ENCODE results near the gene SHISA6. TPM values are rescaled to one million over a fixed set of nuclear protein-coding genes. Genes with fewer than 3 reads are reported as not detected.

The SHISA6 gene
- total RNA-seq, 4 donors from 2014 or later: 0.14 to 4.2 (median 0.32) TPM; not detected in 1

- Histone ChIP-seq H3K4me3 (no peak overlapping the region), H3K4me1 (no peaks in the 10 kb centered on the region), H3K36me3 (no peaks in the 10 kb centered on the region), H3K9me3 (no peaks in the 10 kb centered on the region), H3K27me3 (no peaks in the 10 kb centered on the region), H3K27ac (no peak overlapping the region)
- no peak for TF ChIP-seq CTCF (IDR thresholded peaks at IDR 0.05)
- in situ Hi-C loops (cut with MboI; ENCODE audit: low pct_ligation_motif_present in 1 of 4, low pct_unique_long_range_greater_than_20kb in 1 of 4, low sequenced_read_pairs in 3 of 4): no loop called here
- WGBS, 2 donors (ENCODE audit: low coverage in 1 of 2): 80% methylated on average over 1 of the region's 1 CpG; no CpG with 5 or more reads in 1 of the 2 donors
- intact Hi-C loops (cut with DNase I; ENCODE audit: low total_unique reads): no loop called here
- no peak for DNase-seq
Measured at GRCh38 chr17:11284811-11285210, 43.8 kb downstream of the SHISA6 start.

GRCh38 chr17:11285946-11286345 lies 44.9 kb downstream of the SHISA6 start:
- Histone ChIP-seq H3K9me3 (no peaks in the 10 kb centered on the region), H3K4me1 (no peaks in the 10 kb centered on the region)

GRCh38 chr17:11287791-11288190 lies 46.8 kb downstream of the SHISA6 start:
- Histone ChIP-seq H3K36me3 (no peaks in the 10 kb centered on the region), H3K4me1 (no peaks in the 10 kb centered on the region), H3K27me3 (no peaks in the 10 kb centered on the region), H3K4me3 (no peak overlapping the region), H3K27ac (no peak overlapping the region), H3K9me3 (no peaks in the 10 kb centered on the region)
- intact Hi-C loops (cut with DNase I; ENCODE audit: low total_unique reads) (no loop called here), in situ Hi-C loops (cut with MboI; ENCODE audit: low pct_ligation_motif_present in 1 of 4, low pct_unique_long_range_greater_than_20kb in 1 of 4, low sequenced_read_pairs in 3 of 4) (no loop called here)
- no peak for TF ChIP-seq POLR2AphosphoS5 (IDR thresholded peaks at IDR 0.05)
- TF ChIP-seq EP300 (IDR thresholded peaks at IDR 0.05; ENCODE audit: low read depth): no peak
- no peak for TF ChIP-seq CTCF (IDR thresholded peaks at IDR 0.05)
- DNase-seq: no peak

More at GRCh38 chr17:11285946-11286345, 44.9 kb downstream of the SHISA6 start:
- no peaks in the 10 kb centered on the region for H3K36me3 ChIP-seq
- 73 to 77% methylated on average over 4 to 5 of the region's 5 CpGs for WGBS, 2 donors (ENCODE audit: low coverage in 1 of 2)
- in situ Hi-C loops (cut with MboI; ENCODE audit: low pct_ligation_motif_present in 1 of 4, low pct_unique_long_range_greater_than_20kb in 1 of 4, low sequenced_read_pairs in 3 of 4) (no loop called here), intact Hi-C loops (cut with DNase I; ENCODE audit: low total_unique reads) (no loop called here)
- TF ChIP-seq POLR2A (IDR thresholded peaks at IDR 0.05): no peak
- TF ChIP-seq EP300 (IDR thresholded peaks at IDR 0.05; ENCODE audit: low read depth): no peak
- TF ChIP-seq CTCF (IDR thresholded peaks at IDR 0.05): no peak
- TF ChIP-seq POLR2AphosphoS5 (IDR thresholded peaks at IDR 0.05): no peak
- no peak overlapping the region for H3K27ac ChIP-seq
- no peak for DNase-seq
- no peak overlapping the region for H3K4me3 ChIP-seq
- no peaks in the 10 kb centered on the region for H3K27me3 ChIP-seq

GRCh38 chr17:11290814-11291213 lies 49.8 kb downstream of the SHISA6 start:
- H3K36me3 ChIP-seq: no peaks in the 10 kb centered on the region
- DNase-seq: no peak
- intact Hi-C loops (cut with DNase I; ENCODE audit: low total_unique reads) (no loop called here), in situ Hi-C loops (cut with MboI; ENCODE audit: low pct_ligation_motif_present in 1 of 4, low pct_unique_long_range_greater_than_20kb in 1 of 4, low sequenced_read_pairs in 3 of 4) (loop anchor here in 1 of 4 donors (10.0 kb wide), 1 partner anchor 416 kb away; no protein-coding TSS in a partner anchor)
- H3K27ac ChIP-seq: no peak overlapping the region
- no peaks in the 10 kb centered on the region for H3K27me3 ChIP-seq
- H3K4me1 ChIP-seq: no peaks in the 10 kb centered on the region
- H3K4me3 ChIP-seq: no peak overlapping the region
- 88 to 89% methylated on average over 7 of the region's 7 CpGs for WGBS, 2 donors (ENCODE audit: low coverage in 1 of 2)
- TF ChIP-seq EP300 (IDR thresholded peaks at IDR 0.05; ENCODE audit: low read depth) (no peak), CTCF (IDR thresholded peaks at IDR 0.05) (no peak)
- H3K9me3 ChIP-seq: no peaks in the 10 kb centered on the region

Measured in transverse colon (tissue), 4 donors.